ENCODE results near the gene EBF3.

DNA sequence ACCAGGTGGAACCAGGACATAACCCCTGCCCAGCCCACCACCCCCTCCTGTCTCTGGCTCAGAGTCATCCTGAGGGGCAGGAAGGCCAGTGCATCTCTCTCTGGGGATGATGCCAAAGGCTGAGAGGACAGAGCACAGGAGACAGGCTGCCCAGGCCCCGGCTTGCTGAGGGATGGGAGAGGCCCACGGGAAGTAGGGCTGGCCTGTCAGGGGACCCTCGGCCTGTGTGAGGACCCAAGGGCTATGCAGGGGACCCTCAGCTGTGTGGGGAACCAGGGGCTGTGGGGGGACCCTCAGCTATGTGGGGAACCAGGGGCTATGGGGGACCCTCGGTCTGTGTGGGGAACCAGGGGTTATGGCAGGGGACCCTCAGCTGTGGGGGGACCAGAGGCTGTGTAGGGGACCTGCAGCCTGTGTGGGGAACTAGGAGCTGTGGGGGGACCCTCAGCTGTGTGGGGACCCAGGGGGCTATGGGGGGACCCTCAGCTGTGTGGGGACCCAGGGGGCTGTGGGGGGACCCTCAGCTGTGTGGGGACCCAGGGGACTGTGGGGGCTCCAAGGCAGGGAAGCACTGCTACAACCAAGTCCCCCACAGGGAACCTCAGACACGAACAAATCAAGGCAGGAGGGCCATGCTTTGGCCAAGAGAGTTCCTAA, 27.7 kb downstream of the EBF3 start:
- TF ChIP-seq, protein P1, sequence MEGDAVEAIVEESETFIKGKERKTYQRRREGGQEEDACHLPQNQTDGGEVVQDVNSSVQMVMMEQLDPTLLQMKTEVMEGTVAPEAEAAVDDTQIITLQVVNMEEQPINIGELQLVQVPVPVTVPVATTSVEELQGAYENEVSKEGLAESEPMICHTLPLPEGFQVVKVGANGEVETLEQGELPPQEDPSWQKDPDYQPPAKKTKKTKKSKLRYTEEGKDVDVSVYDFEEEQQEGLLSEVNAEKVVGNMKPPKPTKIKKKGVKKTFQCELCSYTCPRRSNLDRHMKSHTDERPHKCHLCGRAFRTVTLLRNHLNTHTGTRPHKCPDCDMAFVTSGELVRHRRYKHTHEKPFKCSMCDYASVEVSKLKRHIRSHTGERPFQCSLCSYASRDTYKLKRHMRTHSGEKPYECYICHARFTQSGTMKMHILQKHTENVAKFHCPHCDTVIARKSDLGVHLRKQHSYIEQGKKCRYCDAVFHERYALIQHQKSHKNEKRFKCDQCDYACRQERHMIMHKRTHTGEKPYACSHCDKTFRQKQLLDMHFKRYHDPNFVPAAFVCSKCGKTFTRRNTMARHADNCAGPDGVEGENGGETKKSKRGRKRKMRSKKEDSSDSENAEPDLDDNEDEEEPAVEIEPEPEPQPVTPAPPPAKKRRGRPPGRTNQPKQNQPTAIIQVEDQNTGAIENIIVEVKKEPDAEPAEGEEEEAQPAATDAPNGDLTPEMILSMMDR (conservative IDR thresholded peaks at IDR 0.05; ENCODE audit: low read depth, low read length) = no peak
- TF ChIP-seq EZH2 (IDR thresholded peaks at IDR 0.05; ENCODE audit: borderline replicate concordance, low read depth, low read length, poor library complexity, severe bottlenecking) = no peak

Measured in A673 (cell line).